Measurements from ENCODE around the gene MUC22.
A peak's percentile ranks its signal among the peaks of the same experiment; 100 is the strongest.

MUC22 gene

DNA sequence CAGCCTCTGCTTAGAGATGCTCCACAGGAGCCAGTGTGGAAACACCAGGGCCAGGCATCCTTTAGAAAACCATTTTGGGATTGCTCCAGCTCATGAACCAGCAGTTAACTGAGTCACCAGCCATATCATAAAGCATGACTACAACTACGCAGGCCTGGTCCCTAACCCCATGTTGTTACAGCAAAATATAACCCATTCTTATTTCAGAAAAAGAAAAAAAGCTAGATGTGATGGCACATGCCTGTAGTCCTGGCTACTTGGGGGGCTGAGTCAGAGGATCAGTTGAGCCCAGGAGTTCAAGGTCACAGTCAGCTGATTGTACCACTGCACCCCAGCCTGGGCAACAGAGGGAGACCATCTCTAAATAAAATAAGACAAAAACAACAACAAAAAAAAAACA lies 65.3 kb downstream of the MUC22 start:
- no peaks in the 10 kb centered on the region for H3F3A ChIP-seq (ENCODE audit: insufficient read depth, low read length)

GRCh38 chr6:31076611-31077010 lies 66.3 kb downstream of the MUC22 start:
- no peaks in the 10 kb centered on the region for H3K9me2 ChIP-seq (ENCODE audit: low read depth, low read length)
- no peaks in the 10 kb centered on the region for H3K9me3 ChIP-seq (ENCODE audit: low read length)
- no peaks in the 10 kb centered on the region for H3K27me3 ChIP-seq (ENCODE audit: insufficient read depth, low read length)
- TF ChIP-seq CTCF (IDR thresholded peaks at IDR 0.05; ENCODE audit: low read length) (no peak), EZH2 (IDR thresholded peaks at IDR 0.05; ENCODE audit: borderline replicate concordance, low read length) (no peak)
- no peak overlapping the region for H3K4me3 ChIP-seq (ENCODE audit: low read depth, low read length, poor library complexity, severe bottlenecking)
- H3K27ac ChIP-seq (ENCODE audit: low read depth, low read length, poor library complexity, severe bottlenecking): no peak overlapping the region
- H3K4me2 ChIP-seq (ENCODE audit: low read length): no peak overlapping the region
- no peaks in the 10 kb centered on the region for H4K20me1 ChIP-seq (ENCODE audit: insufficient read depth, low read length)
- H3K36me3 ChIP-seq (ENCODE audit: insufficient read depth, low read length): no peaks in the 10 kb centered on the region
- H3F3A ChIP-seq (ENCODE audit: insufficient read depth, low read length): no peaks in the 10 kb centered on the region
- H3K79me2 ChIP-seq (ENCODE audit: insufficient read depth, low read length): no peaks in the 10 kb centered on the region
- H2AFZ ChIP-seq (ENCODE audit: low read length): no peak overlapping the region
- no peaks in the 10 kb centered on the region for H3K4me1 ChIP-seq (ENCODE audit: insufficient read depth, low read length, severe bottlenecking)
- H3K9ac ChIP-seq (ENCODE audit: low read length): no peak overlapping the region

More for the DNA sequence above, 65.3 kb downstream of the MUC22 start:
- Histone ChIP-seq H3K9ac (ENCODE audit: low read length) (no peak overlapping the region), H3K4me1 (ENCODE audit: insufficient read depth, low read length, severe bottlenecking) (no peaks in the 10 kb centered on the region), H3K4me2 (ENCODE audit: low read length) (no peak overlapping the region), H3K27me3 (ENCODE audit: insufficient read depth, low read length) (no peaks in the 10 kb centered on the region), H3K27ac (ENCODE audit: low read depth, low read length, poor library complexity, severe bottlenecking) (no peak overlapping the region), H3K9me2 (ENCODE audit: low read depth, low read length) (no peaks in the 10 kb centered on the region), H3K9me3 (ENCODE audit: low read length) (no peaks in the 10 kb centered on the region), H3K4me3 (ENCODE audit: low read depth, low read length, poor library complexity, severe bottlenecking) (no peak overlapping the region), H3K79me2 (ENCODE audit: insufficient read depth, low read length) (no peaks in the 10 kb centered on the region), H3K36me3 (ENCODE audit: insufficient read depth, low read length) (no peaks in the 10 kb centered on the region), H4K20me1 (ENCODE audit: insufficient read depth, low read length) (no peaks in the 10 kb centered on the region), H2AFZ (ENCODE audit: low read length) (no peak overlapping the region)
- TF ChIP-seq EZH2 (IDR thresholded peaks at IDR 0.05; ENCODE audit: borderline replicate concordance, low read length): no peak
- TF ChIP-seq CTCF (IDR thresholded peaks at IDR 0.05; ENCODE audit: low read length): no peak

- Histone ChIP-seq H3K9me3 (ENCODE audit: low read length) (no peaks in the 10 kb centered on the region), H3F3A (ENCODE audit: insufficient read depth, low read length) (no peaks in the 10 kb centered on the region; the same call in 1 of the 2 replicates), H3K4me2 (ENCODE audit: low read length) (no peak overlapping the region), H3K27me3 (ENCODE audit: insufficient read depth, low read length) (no peaks in the 10 kb centered on the region), H4K20me1 (ENCODE audit: insufficient read depth, low read length) (no peaks in the 10 kb centered on the region), H3K4me3 (ENCODE audit: low read depth, low read length, poor library complexity, severe bottlenecking) (no peak overlapping the region), H2AFZ (ENCODE audit: low read length) (no peak overlapping the region), H3K27ac (ENCODE audit: low read depth, low read length, poor library complexity, severe bottlenecking) (no peak overlapping the region), H3K9me2 (ENCODE audit: low read depth, low read length) (no peaks in the 10 kb centered on the region), H3K9ac (ENCODE audit: low read length) (no peak overlapping the region), H3K4me1 (ENCODE audit: insufficient read depth, low read length, severe bottlenecking) (no peaks in the 10 kb centered on the region), H3K36me3 (ENCODE audit: insufficient read depth, low read length) (no peaks in the 10 kb centered on the region), H3K79me2 (ENCODE audit: insufficient read depth, low read length) (no peaks in the 10 kb centered on the region)
- TF ChIP-seq CTCF (IDR thresholded peaks at IDR 0.05; ENCODE audit: low read length) (peak; percentile 82), EZH2 (IDR thresholded peaks at IDR 0.05; ENCODE audit: borderline replicate concordance, low read length) (no peak)
These were observed 69.5 kb downstream of the MUC22 start for GRCh38 chr6:31079656-31080261.
